ENCODE measurements around the gene KCNN4.

GRCh38 chr19:43731346-43731745 lies 49.4 kb downstream of the KCNN4 start:
- TF ChIP-seq CTCF (IDR thresholded peaks at IDR 0.05 in 4 of 5, conservative IDR thresholded peaks at IDR 0.05 in 1 of 5) (no peak), POLR2A (IDR thresholded peaks at IDR 0.05) (no peak)

Measured in gastrocnemius medialis (tissue), 4 donors.